Thyroid gland (tissue), 4 donors: ENCODE results near the gene LDAH. TPM values are rescaled to one million over a fixed set of nuclear protein-coding genes. Genes with fewer than 3 reads are reported as not detected.

ENCODE experiments used
- DNase-seq, 2 donors: peaks; one replicate each; pipeline ENCODE4 v3.0.0-alpha.2; 2019
- H3K27ac ChIP-seq, 3 donors: fragments of 200-600 bp; sonication (generic); 1 replicate in 2 of 3; 2 replicates in 1 of 3; pipeline ENCODE4 v1.5.1; 2016 to 2019; ENCODE audit warnings: mild to moderate bottlenecking in 1 of 3, moderate library complexity in 1 of 3
- H3K27me3 ChIP-seq: fragments of 200-600 bp; sonication (generic); one replicate; pipeline ENCODE4 v1.5.1; 2019
- H3K36me3 ChIP-seq, 2 donors: fragments of 200-600 bp; sonication (generic); one replicate each; pipeline ENCODE4 v1.5.1; 2016 to 2019
- H3K4me1 ChIP-seq, 2 donors: fragments of 200-600 bp; sonication (generic); one replicate each; pipeline ENCODE4 v1.5.1; 2017 to 2019
- H3K4me3 ChIP-seq, 3 donors: fragments of 200-600 bp; sonication (generic); replicated peaks in 1 of 3; 1 replicate in 2 of 3; 2 replicates in 1 of 3; pipeline ENCODE4 v1.5.1; 2016; ENCODE audit warnings: mild to moderate bottlenecking in 1 of 3
- H3K9me3 ChIP-seq: fragments of 200-600 bp; sonication (generic); one replicate; pipeline ENCODE4 v1.5.1; 2017
- CTCF ChIP-seq, 6 experiments: fragments of 200-600 bp in 3 of 6; fragments of 450-650 bp in 3 of 6; sonication (generic) in 3 of 6; IDR thresholded peaks; one replicate each; pipeline ENCODE4 v1.5.1; 2016 to 2019; ENCODE audit warnings: antibody characterized with exemption in 6 of 6, mild to moderate bottlenecking in 2 of 6, inconsistent platforms in 1 of 6, moderate library complexity in 1 of 6
- POLR2A ChIP-seq, 2 donors: fragments of 450-650 bp; IDR thresholded peaks; one replicate each; pipeline ENCODE4 v1.6.1; 2017; ENCODE audit warnings: antibody characterized with exemption in 2 of 2, mild to moderate bottlenecking in 2 of 2, moderate library complexity in 1 of 2
- WGBS, 2 donors: methylation state at CpG; one replicate each; pipeline ENCODE4 v1.1.5; 2017; 5-methylcytosine and 5-hydroxymethylcytosine counted together
- intact Hi-C: fragments of 100-400 bp; cut with DNase I; formaldehyde crosslinking; loops from one replicate; pipeline ENCODE4 v1.15.1; 2023
- total RNA-seq, 4 donors: library from RNA; depleted of rRNA; stranded (reverse); fragments of >200 nt; gene quantifications; one replicate each; pipeline ENCODE4 v1.2.3, GENCODE V29; 2016

Gene LDAH
- total RNA-seq, 4 donors from 2014 or later: 11.6 to 17.2 (median 16.2) TPM

GRCh38 chr2:20647738-20648137, 175.2 kb downstream of the LDAH start:
- Histone ChIP-seq H3K27ac (no peak overlapping the region), H3K4me3 (no peak overlapping the region), H3K9me3 (no peaks in the 10 kb centered on the region), H3K4me1 (peaks cover 25 to 31% of the 10 kb centered on the region in 2 donors), H3K36me3 (peaks cover 8 to 10% of the 10 kb centered on the region in 2 donors), H3K27me3 (no peaks in the 10 kb centered on the region)
- no peak for DNase-seq
- TF ChIP-seq POLR2A (IDR thresholded peaks at IDR 0.05): no peak
- TF ChIP-seq CTCF (IDR thresholded peaks at IDR 0.05): no peak
- 84% methylated on average over 5 to 8 of the region's 8 CpGs for WGBS, 2 donors
- intact Hi-C loops: loop anchor here (10.0 kb wide), 2 partner anchors 243 to 513 kb away; no protein-coding TSS in a partner anchor

- intact Hi-C loops: loop anchor here (10.0 kb wide), 2 partner anchors 242 to 512 kb away; no protein-coding TSS in a partner anchor
- Histone ChIP-seq H3K27ac (no peak overlapping the region), H3K4me1 (peaks cover 25 to 35% of the 10 kb centered on the region in 2 donors), H3K36me3 (peaks cover 8 to 10% of the 10 kb centered on the region in 2 donors), H3K27me3 (no peaks in the 10 kb centered on the region), H3K9me3 (no peaks in the 10 kb centered on the region), H3K4me3 (no peak overlapping the region)
- WGBS, 2 donors: 71 to 95% methylated on average over 1 to 2 of the region's 3 CpGs
- no peak for DNase-seq
- TF ChIP-seq POLR2A (IDR thresholded peaks at IDR 0.05): no peak
- no peak for TF ChIP-seq CTCF (IDR thresholded peaks at IDR 0.05)
Measured at GRCh38 chr2:20647211-20647610, 175.7 kb downstream of the LDAH start.

- Histone ChIP-seq H3K36me3 (peaks cover 8 to 12% of the 10 kb centered on the region in 2 donors), H3K4me1 (peaks cover 22 to 32% of the 10 kb centered on the region in 2 donors), H3K27me3 (no peaks in the 10 kb centered on the region), H3K9me3 (no peaks in the 10 kb centered on the region), H3K4me3 (no peak overlapping the region), H3K27ac (no peak overlapping the region)
- DNase-seq: no peak
- intact Hi-C loops: loop anchor here (10.0 kb wide), 2 partner anchors 242 to 512 kb away; no protein-coding TSS in a partner anchor
- TF ChIP-seq CTCF (IDR thresholded peaks at IDR 0.05) (no peak), POLR2A (IDR thresholded peaks at IDR 0.05) (no peak)
- WGBS, 2 donors: 95 to 98% methylated on average over 10 to 11 of the region's 20 CpGs
Measured at GRCh38 chr2:20646446-20646845, 176.5 kb downstream of the LDAH start.

GRCh38 chr2:20645761-20646160, 177.1 kb downstream of the LDAH start:
- intact Hi-C loops: loop anchor here (10.0 kb wide), 2 partner anchors 241 to 511 kb away; no protein-coding TSS in a partner anchor
- TF ChIP-seq CTCF (IDR thresholded peaks at IDR 0.05): no peak
- TF ChIP-seq POLR2A (IDR thresholded peaks at IDR 0.05): no peak
- H3K4me1 ChIP-seq: peaks cover 22 to 30% of the 10 kb centered on the region in 2 donors
- H3K27ac ChIP-seq: no peak overlapping the region
- H3K27me3 ChIP-seq: no peaks in the 10 kb centered on the region
- 84 to 86% methylated on average over 10 of the region's 10 CpGs for WGBS, 2 donors
- no peaks in the 10 kb centered on the region for H3K9me3 ChIP-seq
- no peak overlapping the region for H3K4me3 ChIP-seq
- H3K36me3 ChIP-seq: peaks cover 8 to 14% of the 10 kb centered on the region in 2 donors
- no peak for DNase-seq

GRCh38 chr2:20645301-20645701, 177.6 kb downstream of the LDAH start:
- no peak for TF ChIP-seq POLR2A (IDR thresholded peaks at IDR 0.05)
- TF ChIP-seq CTCF (IDR thresholded peaks at IDR 0.05): no peak
- H3K27ac ChIP-seq: no peak overlapping the region
- 98 to 100% methylated on average over 2 to 9 of the region's 14 CpGs for WGBS, 2 donors
- DNase-seq: no peak
- H3K9me3 ChIP-seq: no peaks in the 10 kb centered on the region
- peaks cover 20 to 30% of the 10 kb centered on the region in 2 donors for H3K4me1 ChIP-seq
- H3K27me3 ChIP-seq: no peaks in the 10 kb centered on the region
- H3K36me3 ChIP-seq: peaks cover 8 to 14% of the 10 kb centered on the region in 2 donors
- H3K4me3 ChIP-seq: no peak overlapping the region
- intact Hi-C loops: loop anchor here (10.0 kb wide), 2 partner anchors 240 to 510 kb away; no protein-coding TSS in a partner anchor
